GM12878 (cell line): ENCODE measurements around the gene ANKRD6. TPM values are rescaled to one million over a fixed set of nuclear protein-coding genes. Genes with fewer than 3 reads are reported as not detected.
A peak's percentile ranks its signal among the peaks of the same experiment; 100 is the strongest.

ENCODE experiments used
- ATAC-seq: fragments of 200-7000 bp; cut with Tn5 transposase; 3 replicates; pipeline ENCODE4 v1.9.1; 2020; ENCODE audit warnings: mild to moderate bottlenecking, moderate library complexity
- BruUV-seq: library from RNA; stranded (reverse); fragments of 400-500 nt; replicated peaks from 2 replicates; lab custom pipeline; 2021; lab: Mats Ljungman, UMichigan
- CTCF ChIA-PET: fragments of 300-600 bp; sonication (Branson Sonifier 250); formaldehyde crosslinking; extraction: SDS; loops from one replicate; lab custom pipeline; 2021; ENCODE audit warnings: inconsistent platforms; lab: Yijun Ruan, JAX
- POLR2A ChIA-PET: fragments of 350-600 bp; formaldehyde crosslinking; extraction: SDS; loops from one replicate; lab custom pipeline; 2021; ENCODE audit warnings: inconsistent platforms; lab: Charles Lee
- RAD21 ChIA-PET: fragments of 300-600 bp; sonication (Branson Sonifier 250); formaldehyde crosslinking; loops from one replicate; lab custom pipeline; 2023; ENCODE audit warnings: antibody characterized with exemption; ENCODE audit not compliant: unreplicated experiment; lab: Charles Lee
- SMC1A ChIA-PET: fragments of 300-600 bp; sonication (Branson Sonifier 250); formaldehyde crosslinking; loops from one replicate; lab custom pipeline; 2023; ENCODE audit not compliant: unreplicated experiment, uncharacterized antibody; lab: Charles Lee
- DNase-seq: peaks from one replicate; pipeline ENCODE4 v3.0.0-alpha.2; 2011; ENCODE audit warnings: low read depth, low spot score
- FAIRE-seq: peaks from 3 replicates; lab custom pipeline; 2011; peaks lifted over from hg19 to GRCh38; lab: Jason Lieb, UNC
- H2AFZ ChIP-seq: 2 replicates; pipeline ENCODE4 v1.6.0; 2011; ENCODE audit warnings: low read depth, low read length, control low read depth; ENCODE audit not compliant: control insufficient read depth
- H3K27ac ChIP-seq: 2 replicates; pipeline ENCODE4 v1.5.1; 2011; ENCODE audit warnings: control low read depth; ENCODE audit not compliant: control insufficient read depth, insufficient read depth
- H3K27me3 ChIP-seq, 2 experiments: replicated peaks in 1 of 2; 2 replicates each; pipeline versions ENCODE4 v1.6.0 to v1.6.1; 2011; ENCODE audit warnings: low read length in 1 of 2; ENCODE audit not compliant: control insufficient read depth in 2 of 2, insufficient read depth in 2 of 2
- H3K36me3 ChIP-seq, 2 experiments: 2 replicates each; pipeline ENCODE4 v1.5.1; 2011; ENCODE audit warnings: low read length in 1 of 2; ENCODE audit not compliant: control insufficient read depth in 2 of 2, insufficient read depth in 2 of 2
- H3K4me1 ChIP-seq: 2 replicates; pipeline ENCODE4 v1.6.1; 2011; ENCODE audit warnings: mild to moderate bottlenecking, low read length, moderate library complexity, mixed read lengths; ENCODE audit not compliant: control insufficient read depth, insufficient read depth
- H3K4me2 ChIP-seq: 2 replicates; pipeline ENCODE4 v1.6.0; 2011; ENCODE audit warnings: control low read depth; ENCODE audit not compliant: control insufficient read depth, insufficient read depth
- H3K4me3 ChIP-seq: fragments of 200-600 bp; sonication (generic); 2 replicates; pipeline ENCODE4 v1.5.1; 2016
- H3K79me2 ChIP-seq: 2 replicates; pipeline ENCODE4 v1.6.0; 2011; ENCODE audit warnings: low read length; ENCODE audit not compliant: control insufficient read depth, insufficient read depth
- H3K9ac ChIP-seq: 2 replicates; pipeline ENCODE4 v1.8.0; 2011; ENCODE audit warnings: low read length, control low read depth, mixed read lengths; ENCODE audit not compliant: control insufficient read depth, insufficient read depth
- H3K9me3 ChIP-seq: replicated peaks from 3 replicates; pipeline ENCODE4 v1.5.1; 2011; ENCODE audit warnings: mild to moderate bottlenecking, low read length; ENCODE audit not compliant: control insufficient read depth, insufficient read depth
- H4K20me1 ChIP-seq: 2 replicates; pipeline ENCODE4 v1.6.0; 2011; ENCODE audit not compliant: control insufficient read depth, insufficient read depth
- IKZF2 ChIP-seq, 2 experiments: fragments of 450-650 bp; IDR thresholded peaks; 2 replicates each; pipeline ENCODE4 v1.6.1; 2017; ENCODE audit warnings: mild to moderate bottlenecking in 2 of 2, moderate library complexity in 2 of 2
- IRF4 ChIP-seq: IDR thresholded peaks from 2 replicates; pipeline ENCODE4 v1.6.1; 2011; ENCODE audit warnings: low read depth, low read length
- MEF2A ChIP-seq: IDR thresholded peaks from 2 replicates; pipeline ENCODE4 v1.6.1; 2011; ENCODE audit warnings: low read depth, mild to moderate bottlenecking, low read length, moderate library complexity; ENCODE audit not compliant: insufficient read depth
- NFIC ChIP-seq: IDR thresholded peaks from 2 replicates; pipeline ENCODE4 v1.6.1; 2012; ENCODE audit warnings: low read depth, mild to moderate bottlenecking, inconsistent platforms, low read length, moderate library complexity
- ZNF217 ChIP-seq: fragments of 450-650 bp; IDR thresholded peaks from 2 replicates; pipeline ENCODE4 v1.6.1; 2017; ENCODE audit warnings: antibody characterized with exemption, mild to moderate bottlenecking
- whole genome bisulfite sequencing: methylation state at CpG from one replicate; pipeline ENCODE4 v1.1.6; 2016; ENCODE audit warnings: low lambda C conversion rate; ENCODE audit not compliant: insufficient replicate concordance, insufficient coverage; ENCODE audit errors: missing lambda C conversion rate; 5-methylcytosine and 5-hydroxymethylcytosine counted together
- in situ Hi-C: fragments of 300-500 bp; cut with MboI; formaldehyde crosslinking; loops from 9 replicates; pipeline ENCODE4 v1.14.3; 2018; ENCODE audit warnings: mixed read lengths
- intact Hi-C: fragments of 100-400 bp; cut with micrococcal nuclease; formaldehyde crosslinking; loops from one replicate; pipeline ENCODE4 v1.14.2; 2022; ENCODE audit not compliant: unreplicated experiment
- polyA plus RNA-seq, 11 experiments: library from polyadenylated mRNA; depleted of rRNA in 4 of 11; unstranded in 6 of 11; stranded (reverse) in 5 of 11; fragments of >200 nt; fragmentation: Nextera tagmentation in 4 of 11; fragmentation: Illumina TruSeq in 1 of 11; extraction: Ambion mirVana in 4 of 11; extraction: Trizol in 1 of 11; gene quantifications; 1 replicate in 1 of 11; 2 replicates in 10 of 11; pipeline versions ENCODE4 v1.2.1 to v1.2.3, GENCODE V29; 2011 to 2016; ENCODE audit warnings: inconsistent platforms in 2 of 11, missing spikeins in 2 of 11, low read depth in 1 of 11
- total RNA-seq, 4 experiments: library from RNA; depleted of rRNA in 3 of 4; stranded (reverse); fragments of >200 nt in 3 of 4; fragmentation: Illumina TruSeq in 1 of 4; extraction: Trizol in 1 of 4; gene quantifications; 2 replicates each; pipeline versions ENCODE4 v1.2.1 to v1.2.3, GENCODE V29; 2013 to 2021
- TF ChIP-seq, protein P1 (sequence below): fragments of 450-650 bp; IDR thresholded peaks from 2 replicates; pipeline ENCODE4 v1.6.1; 2016; ENCODE audit warnings: mild to moderate bottlenecking, moderate library complexity, borderline replicate concordance
- TF ChIP-seq, protein P2 (sequence below): fragments of 450-650 bp; IDR thresholded peaks from 2 replicates; pipeline ENCODE4 v1.6.1; 2017; ENCODE audit warnings: mild to moderate bottlenecking, moderate library complexity

ANKRD6 gene
- total and polyA plus RNA-seq, 10 of the 15 experiments (the other 5 are each of a cell fraction or from before 2014, with no cell fraction given) = 0.03 to 0.90 (median 0.38) TPM

DNA sequence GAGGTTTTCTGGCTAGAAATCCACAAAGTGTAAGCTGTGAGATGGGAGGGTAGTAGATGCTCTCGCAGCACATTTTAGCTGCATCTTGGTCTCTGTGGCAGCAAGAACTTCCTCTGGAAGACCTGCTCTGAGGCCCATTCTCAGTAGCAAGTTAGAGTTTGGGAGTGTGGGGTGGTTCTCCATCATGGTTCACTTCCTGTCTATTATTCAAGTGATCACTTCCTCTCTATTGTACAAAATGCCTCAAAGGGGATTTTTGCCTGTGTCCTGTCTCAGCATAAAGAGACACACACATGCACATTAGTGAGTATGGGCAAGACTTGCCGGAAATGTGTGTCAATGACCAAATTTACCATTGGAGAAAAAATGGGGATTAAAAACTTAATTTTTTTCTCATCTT is 163.1 kb downstream of the ANKRD6 start (continued):
- TF ChIP-seq, protein P1, sequence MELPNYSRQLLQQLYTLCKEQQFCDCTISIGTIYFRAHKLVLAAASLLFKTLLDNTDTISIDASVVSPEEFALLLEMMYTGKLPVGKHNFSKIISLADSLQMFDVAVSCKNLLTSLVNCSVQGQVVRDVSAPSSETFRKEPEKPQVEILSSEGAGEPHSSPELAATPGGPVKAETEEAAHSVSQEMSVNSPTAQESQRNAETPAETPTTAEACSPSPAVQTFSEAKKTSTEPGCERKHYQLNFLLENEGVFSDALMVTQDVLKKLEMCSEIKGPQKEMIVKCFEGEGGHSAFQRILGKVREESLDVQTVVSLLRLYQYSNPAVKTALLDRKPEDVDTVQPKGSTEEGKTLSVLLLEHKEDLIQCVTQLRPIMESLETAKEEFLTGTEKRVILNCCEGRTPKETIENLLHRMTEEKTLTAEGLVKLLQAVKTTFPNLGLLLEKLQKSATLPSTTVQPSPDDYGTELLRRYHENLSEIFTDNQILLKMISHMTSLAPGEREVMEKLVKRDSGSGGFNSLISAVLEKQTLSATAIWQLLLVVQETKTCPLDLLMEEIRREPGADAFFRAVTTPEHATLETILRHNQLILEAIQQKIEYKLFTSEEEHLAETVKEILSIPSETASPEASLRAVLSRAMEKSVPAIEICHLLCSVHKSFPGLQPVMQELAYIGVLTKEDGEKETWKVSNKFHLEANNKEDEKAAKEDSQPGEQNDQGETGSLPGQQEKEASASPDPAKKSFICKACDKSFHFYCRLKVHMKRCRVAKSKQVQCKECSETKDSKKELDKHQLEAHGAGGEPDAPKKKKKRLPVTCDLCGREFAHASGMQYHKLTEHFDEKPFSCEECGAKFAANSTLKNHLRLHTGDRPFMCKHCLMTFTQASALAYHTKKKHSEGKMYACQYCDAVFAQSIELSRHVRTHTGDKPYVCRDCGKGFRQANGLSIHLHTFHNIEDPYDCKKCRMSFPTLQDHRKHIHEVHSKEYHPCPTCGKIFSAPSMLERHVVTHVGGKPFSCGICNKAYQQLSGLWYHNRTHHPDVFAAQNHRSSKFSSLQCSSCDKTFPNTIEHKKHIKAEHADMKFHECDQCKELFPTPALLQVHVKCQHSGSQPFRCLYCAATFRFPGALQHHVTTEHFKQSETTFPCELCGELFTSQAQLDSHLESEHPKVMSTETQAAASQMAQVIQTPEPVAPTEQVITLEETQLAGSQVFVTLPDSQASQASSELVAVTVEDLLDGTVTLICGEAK = 0 out of 2 replicates have a peak, but pooled peaks have one; percentile 28
- no peak; a peak in 1 of 4 replicates for TF ChIP-seq IKZF2 (IDR thresholded peaks at IDR 0.05)
- TF ChIP-seq MEF2A = no peak
- 0 out of 2 replicates have a peak, but pooled peaks have one; percentile 30 for TF ChIP-seq IRF4
- TF ChIP-seq ZNF217 = no peak

DNA sequence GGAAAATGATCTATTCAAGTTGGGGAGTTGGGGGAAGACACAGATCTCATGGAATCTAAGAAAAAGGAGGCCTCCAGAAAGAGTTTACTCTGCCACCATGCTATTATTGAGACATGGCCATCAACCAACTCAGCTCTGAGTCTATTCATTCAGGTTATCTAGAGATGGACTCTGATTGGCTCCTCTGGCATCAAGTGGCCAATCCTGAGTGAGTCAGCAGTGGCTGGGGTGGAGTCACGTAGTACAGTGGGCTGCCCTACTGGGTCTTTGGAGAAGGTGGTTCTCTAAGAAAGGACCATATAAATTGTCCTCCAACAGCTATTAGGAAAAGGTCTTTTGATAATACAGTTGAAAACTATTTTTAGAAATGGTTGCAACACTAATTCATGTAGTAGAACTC is 163.5 kb downstream of the ANKRD6 start:
- CTCF ChIA-PET = interaction anchor here (1.1 to 4.3 kb wide), 3 partner anchors 12 to 224 kb away, joined by 3 to 24 read pairs (median 4); no protein-coding TSS in a partner anchor
- intact Hi-C loops = loop anchor here (5.0 kb wide), 2 partner anchors 164 to 224 kb away; partner anchors contain the start of gene ANKRD6
- no TSS peak for BruUV-seq
- POLR2A ChIA-PET = no interaction called here
- TF ChIP-seq, protein P2, sequence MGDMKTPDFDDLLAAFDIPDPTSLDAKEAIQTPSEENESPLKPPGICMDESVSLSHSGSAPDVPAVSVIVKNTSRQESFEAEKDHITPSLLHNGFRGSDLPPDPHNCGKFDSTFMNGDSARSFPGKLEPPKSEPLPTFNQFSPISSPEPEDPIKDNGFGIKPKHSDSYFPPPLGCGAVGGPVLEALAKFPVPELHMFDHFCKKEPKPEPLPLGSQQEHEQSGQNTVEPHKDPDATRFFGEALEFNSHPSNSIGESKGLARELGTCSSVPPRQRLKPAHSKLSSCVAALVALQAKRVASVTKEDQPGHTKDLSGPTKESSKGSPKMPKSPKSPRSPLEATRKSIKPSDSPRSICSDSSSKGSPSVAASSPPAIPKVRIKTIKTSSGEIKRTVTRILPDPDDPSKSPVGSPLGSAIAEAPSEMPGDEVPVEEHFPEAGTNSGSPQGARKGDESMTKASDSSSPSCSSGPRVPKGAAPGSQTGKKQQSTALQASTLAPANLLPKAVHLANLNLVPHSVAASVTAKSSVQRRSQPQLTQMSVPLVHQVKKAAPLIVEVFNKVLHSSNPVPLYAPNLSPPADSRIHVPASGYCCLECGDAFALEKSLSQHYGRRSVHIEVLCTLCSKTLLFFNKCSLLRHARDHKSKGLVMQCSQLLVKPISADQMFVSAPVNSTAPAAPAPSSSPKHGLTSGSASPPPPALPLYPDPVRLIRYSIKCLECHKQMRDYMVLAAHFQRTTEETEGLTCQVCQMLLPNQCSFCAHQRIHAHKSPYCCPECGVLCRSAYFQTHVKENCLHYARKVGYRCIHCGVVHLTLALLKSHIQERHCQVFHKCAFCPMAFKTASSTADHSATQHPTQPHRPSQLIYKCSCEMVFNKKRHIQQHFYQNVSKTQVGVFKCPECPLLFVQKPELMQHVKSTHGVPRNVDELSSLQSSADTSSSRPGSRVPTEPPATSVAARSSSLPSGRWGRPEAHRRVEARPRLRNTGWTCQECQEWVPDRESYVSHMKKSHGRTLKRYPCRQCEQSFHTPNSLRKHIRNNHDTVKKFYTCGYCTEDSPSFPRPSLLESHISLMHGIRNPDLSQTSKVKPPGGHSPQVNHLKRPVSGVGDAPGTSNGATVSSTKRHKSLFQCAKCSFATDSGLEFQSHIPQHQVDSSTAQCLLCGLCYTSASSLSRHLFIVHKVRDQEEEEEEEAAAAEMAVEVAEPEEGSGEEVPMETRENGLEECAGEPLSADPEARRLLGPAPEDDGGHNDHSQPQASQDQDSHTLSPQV = no peak
- TF ChIP-seq NFIC = 0 out of 2 replicates have a peak, but pooled peaks have one; percentile 7
- TF ChIP-seq, all 136 proteins: peak for 1
- WGBS = 94% methylated on average over 1 of the region's 1 CpG
- Histone ChIP-seq H3K4me1 (peaks cover 17% of the 10 kb centered on the region), H3K9ac (no peak overlapping the region), H2AFZ (peak overlapping the region; percentile 10; the same call in 1 of the 2 replicates), H3K9me3 (no peaks in the 10 kb centered on the region), H3K36me3 (no peaks in the 10 kb centered on the region; a peak in 1 of 4 replicates), H3K79me2 (no peaks in the 10 kb centered on the region), H4K20me1 (no peaks in the 10 kb centered on the region), H3K27me3 (no peaks in the 10 kb centered on the region), H3K4me3 (no peak overlapping the region), H3K4me2 (no peak overlapping the region), H3K27ac (peak overlapping the region; percentile 26; the same call in 1 of the 2 replicates)
- peak; percentile 41 for FAIRE-seq
- peak; percentile 66 for ATAC-seq
- ChIA-PET RAD21 (interaction anchor here (1.1 kb wide), 1 partner anchor 164 kb away, joined by 3 read pairs; no protein-coding TSS in a partner anchor), SMC1A (interaction anchor here (1.1 to 1.5 kb wide), 2 partner anchors 12 to 35 kb away, joined by 3 to 7 read pairs; no protein-coding TSS in a partner anchor)
- DNase-seq = no peak
- in situ Hi-C loops = no loop called here
